ENCODE results near the gene TANC1. TPM values are rescaled to one million over a fixed set of nuclear protein-coding genes. Genes with fewer than 3 reads are reported as not detected.

Gene TANC1
- polyA plus RNA-seq, 1 donor (not counting 4 experiments of a cell fraction or from before 2014, with no cell fraction given) = 33.5 TPM

DNA sequence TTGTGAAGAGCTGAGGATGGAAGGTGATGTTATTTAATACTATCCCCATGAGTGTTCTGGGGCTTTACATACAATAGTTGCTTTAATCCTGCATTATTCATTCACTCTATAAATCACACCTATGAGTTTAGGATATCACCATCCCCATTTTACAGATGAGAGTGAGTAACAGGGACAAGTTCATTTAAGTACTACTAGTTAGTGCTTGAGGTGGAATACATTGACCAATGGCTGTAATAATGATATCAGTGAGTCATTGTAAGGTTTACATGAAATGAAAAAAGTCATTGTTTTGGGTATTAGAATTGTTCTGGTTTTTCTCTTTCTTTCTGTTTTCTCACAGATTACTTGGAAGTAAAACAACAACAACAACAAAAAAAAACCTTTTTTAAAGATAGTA, 42.5 kb downstream of the TANC1 start:
- Histone ChIP-seq H3K27me3 (ENCODE audit: control insufficient read depth, extremely low read depth, insufficient read depth, low read length) (no peaks in the 10 kb centered on the region), H4K20me1 (ENCODE audit: control insufficient read depth, extremely low read depth, insufficient read depth, low read length) (peaks cover 6% of the 10 kb centered on the region), H2AFZ (ENCODE audit: control insufficient read depth, low read length) (no peak overlapping the region), H3K9me1 (ENCODE audit: control insufficient read depth, extremely low read depth, insufficient read depth, low read length) (no peaks in the 10 kb centered on the region), H3K9me3 (ENCODE audit: control insufficient read depth, low read depth, low read length) (peaks cover 10% of the 10 kb centered on the region), H3K36me3 (ENCODE audit: control insufficient read depth in 2 of 2, extremely low read depth in 1 of 2, insufficient read depth in 2 of 2, low read length in 2 of 2) (peaks cover 4 to 5% of the 10 kb centered on the region in 2 experiments), H3K4me1 (ENCODE audit: control insufficient read depth, extremely low read depth, insufficient read depth, low read length) (peaks cover 18% of the 10 kb centered on the region), H3K9ac (ENCODE audit: control insufficient read depth, extremely low read depth, insufficient read depth, low read length) (no peak overlapping the region), H3K4me2 (ENCODE audit: control insufficient read depth, extremely low read depth, insufficient read depth, low read depth, low read length) (no peak overlapping the region), H3K79me2 (ENCODE audit: control insufficient read depth, insufficient read depth, low read length) (peaks cover 80% of the 10 kb centered on the region), H3K4me3 (ENCODE audit: control insufficient read depth in 2 of 3, extremely low read depth in 1 of 3, insufficient read depth in 2 of 3, low read depth in 1 of 3, low read length in 3 of 3) (no peak overlapping the region), H3K27ac (ENCODE audit: control insufficient read depth, insufficient read depth, low read length) (no peak overlapping the region)
- dilution Hi-C loops (cut with MboI; ENCODE audit: extremely low pct_ligation_motif_present, low sequenced_read_pairs) = no loop called here
- peak; percentile 17 for FAIRE-seq
- DNase-seq (ENCODE audit: low read depth, low spot score) = peak; percentile 32
- TF ChIP-seq CTCF (optimal IDR thresholded peaks at IDR 0.05 in 1 of 3, IDR thresholded peaks at IDR 0.05 in 1 of 3, conservative IDR thresholded peaks at IDR 0.05 in 1 of 3; ENCODE audit: extremely low read depth in 1 of 3, insufficient read depth in 2 of 3, low read length in 3 of 3) = no peak
- no peak for TF ChIP-seq EZH2 (IDR thresholded peaks at IDR 0.05; ENCODE audit: low read length)

DNA sequence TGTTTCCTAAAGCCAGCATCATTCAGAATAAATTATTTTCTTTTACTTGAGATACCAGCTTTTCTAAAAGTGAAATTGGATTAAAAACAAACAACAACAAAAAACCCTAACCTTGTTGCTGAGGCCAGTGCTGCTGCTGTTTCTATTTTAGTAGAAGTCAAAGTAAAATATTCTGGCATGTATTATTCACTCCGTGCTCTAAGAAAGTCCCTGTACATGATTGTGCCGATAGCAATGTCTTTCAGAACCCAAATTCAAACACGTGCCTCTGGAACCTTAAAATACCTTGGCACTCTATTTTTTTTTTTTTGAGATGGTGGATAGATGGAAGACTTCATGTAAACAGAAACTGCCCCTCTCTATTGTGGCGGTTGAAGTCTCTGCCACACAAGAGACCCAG, 43.7 kb downstream of the TANC1 start:
- FAIRE-seq = no peak

More for the DNA sequence above, 43.7 kb downstream of the TANC1 start:
- Histone ChIP-seq H3K36me3 (ENCODE audit: control insufficient read depth in 2 of 2, extremely low read depth in 1 of 2, insufficient read depth in 2 of 2, low read length in 2 of 2) (peaks cover 4 to 5% of the 10 kb centered on the region in 2 experiments), H4K20me1 (ENCODE audit: control insufficient read depth, extremely low read depth, insufficient read depth, low read length) (peaks cover 6% of the 10 kb centered on the region), H3K9me3 (ENCODE audit: control insufficient read depth, low read depth, low read length) (peaks cover 11% of the 10 kb centered on the region), H3K9ac (ENCODE audit: control insufficient read depth, extremely low read depth, insufficient read depth, low read length) (no peak overlapping the region), H3K9me1 (ENCODE audit: control insufficient read depth, extremely low read depth, insufficient read depth, low read length) (no peaks in the 10 kb centered on the region), H3K27me3 (ENCODE audit: control insufficient read depth, extremely low read depth, insufficient read depth, low read length) (no peaks in the 10 kb centered on the region), H3K79me2 (ENCODE audit: control insufficient read depth, insufficient read depth, low read length) (peaks cover 81% of the 10 kb centered on the region), H3K4me2 (ENCODE audit: control insufficient read depth, extremely low read depth, insufficient read depth, low read depth, low read length) (no peak overlapping the region), H2AFZ (ENCODE audit: control insufficient read depth, low read length) (no peak overlapping the region), H3K4me3 (ENCODE audit: control insufficient read depth in 2 of 3, extremely low read depth in 1 of 3, insufficient read depth in 2 of 3, low read depth in 1 of 3, low read length in 3 of 3) (no peak overlapping the region), H3K4me1 (ENCODE audit: control insufficient read depth, extremely low read depth, insufficient read depth, low read length) (peaks cover 18% of the 10 kb centered on the region), H3K27ac (ENCODE audit: control insufficient read depth, insufficient read depth, low read length) (peak overlapping the region; percentile 8)
- no peak for TF ChIP-seq CTCF (optimal IDR thresholded peaks at IDR 0.05 in 1 of 3, IDR thresholded peaks at IDR 0.05 in 1 of 3, conservative IDR thresholded peaks at IDR 0.05 in 1 of 3; ENCODE audit: extremely low read depth in 1 of 3, insufficient read depth in 2 of 3, low read length in 3 of 3)
- TF ChIP-seq EZH2 (IDR thresholded peaks at IDR 0.05; ENCODE audit: low read length) = no peak
- DNase-seq (ENCODE audit: low read depth, low spot score) = no peak
- dilution Hi-C loops (cut with MboI; ENCODE audit: extremely low pct_ligation_motif_present, low sequenced_read_pairs) = no loop called here
